ENCODE measurements around the gene PDE10A. TPM values are rescaled to one million over a fixed set of nuclear protein-coding genes. Genes with fewer than 3 reads are reported as not detected.

PDE10A gene
- total and polyA plus RNA-seq, 2 of the 13 experiments (the other 11 are each of a cell fraction or from before 2014, with no cell fraction given), result not detected

GRCh38 chr6:165545806-165546205 lies 117.2 kb downstream of the PDE10A start:
- Histone ChIP-seq H4K20me1 (ENCODE audit: insufficient read depth, low read length) (no peaks in the 10 kb centered on the region), H3K27me3 (ENCODE audit: control insufficient read depth in 1 of 2, insufficient read depth in 2 of 2, low read length in 2 of 2) (no peaks in the 10 kb centered on the region), H3K79me2 (ENCODE audit: insufficient read depth, low read length) (no peaks in the 10 kb centered on the region), H3K36me3 (replicated peaks in 1 of 2; ENCODE audit: control insufficient read depth in 1 of 2, insufficient read depth in 2 of 2, low read length in 2 of 2) (no peaks in the 10 kb centered on the region), H3K4me3 (replicated peaks in 1 of 3; ENCODE audit: insufficient read depth in 1 of 3, low read depth in 2 of 3, low read length in 3 of 3) (no peak overlapping the region), H3K4me1 (ENCODE audit: insufficient read depth, low read length) (no peaks in the 10 kb centered on the region), H3K9ac (ENCODE audit: insufficient read depth, low read depth, low read length) (no peak overlapping the region), H3K9me3 (ENCODE audit: low read length) (no peaks in the 10 kb centered on the region), H2AFZ (ENCODE audit: low read length) (no peak overlapping the region), H3K27ac (ENCODE audit: extremely low read length, insufficient read depth, low read length) (no peak overlapping the region), H3K4me2 (ENCODE audit: low read depth, low read length) (no peak overlapping the region)
- 19% methylated on average over 2 of the region's 2 CpGs for WGBS (ENCODE audit: low lambda C conversion rate)
- DNase-seq (ENCODE audit: low spot score) (no peak), FAIRE-seq (no peak), ATAC-seq (no peak)
- POLR2A ChIA-PET, result no interaction called here
- in situ Hi-C loops (cut with HindIII; ENCODE audit: extremely low pct_ligation_motif_present, low pct_unique_long_range_greater_than_20kb) (no loop called here), intact Hi-C loops (cut with micrococcal nuclease; ENCODE audit: unreplicated experiment) (loop anchor here (2.0 kb wide), 1 partner anchor 55 kb away; no protein-coding TSS in a partner anchor)
- CTCF ChIA-PET (ENCODE audit: low intra/inter-chr PET ratio, low total read pairs), result no interaction called here
- BruUV-seq (replicated peaks), result no TSS peak
- TF ChIP-seq RXRA (CRISPR knock-in tag; IDR thresholded peaks at IDR 0.05) (no peak), ZZZ3 (CRISPR knock-in tag; IDR thresholded peaks at IDR 0.05; ENCODE audit: borderline replicate concordance) (no peak), HOXA7 (CRISPR knock-in tag; IDR thresholded peaks at IDR 0.05) (no peak), GABPB1 (CRISPR knock-in tag; IDR thresholded peaks at IDR 0.05) (no peak), ZNF557 (CRISPR knock-in tag; IDR thresholded peaks at IDR 0.05) (no peak), ARID4A (CRISPR knock-in tag; IDR thresholded peaks at IDR 0.05; ENCODE audit: borderline replicate concordance) (no peak), MXD4 (CRISPR knock-in tag; IDR thresholded peaks at IDR 0.05) (no peak), ZNF616 (CRISPR knock-in tag; IDR thresholded peaks at IDR 0.05; ENCODE audit: low read depth) (no peak), JUN (CRISPR knock-in tag; IDR thresholded peaks at IDR 0.05) (no peak), RFXANK (CRISPR knock-in tag; IDR thresholded peaks at IDR 0.05) (no peak), HHEX (CRISPR knock-in tag; IDR thresholded peaks at IDR 0.05) (no peak)
- TF ChIP-seq, protein P1, sequence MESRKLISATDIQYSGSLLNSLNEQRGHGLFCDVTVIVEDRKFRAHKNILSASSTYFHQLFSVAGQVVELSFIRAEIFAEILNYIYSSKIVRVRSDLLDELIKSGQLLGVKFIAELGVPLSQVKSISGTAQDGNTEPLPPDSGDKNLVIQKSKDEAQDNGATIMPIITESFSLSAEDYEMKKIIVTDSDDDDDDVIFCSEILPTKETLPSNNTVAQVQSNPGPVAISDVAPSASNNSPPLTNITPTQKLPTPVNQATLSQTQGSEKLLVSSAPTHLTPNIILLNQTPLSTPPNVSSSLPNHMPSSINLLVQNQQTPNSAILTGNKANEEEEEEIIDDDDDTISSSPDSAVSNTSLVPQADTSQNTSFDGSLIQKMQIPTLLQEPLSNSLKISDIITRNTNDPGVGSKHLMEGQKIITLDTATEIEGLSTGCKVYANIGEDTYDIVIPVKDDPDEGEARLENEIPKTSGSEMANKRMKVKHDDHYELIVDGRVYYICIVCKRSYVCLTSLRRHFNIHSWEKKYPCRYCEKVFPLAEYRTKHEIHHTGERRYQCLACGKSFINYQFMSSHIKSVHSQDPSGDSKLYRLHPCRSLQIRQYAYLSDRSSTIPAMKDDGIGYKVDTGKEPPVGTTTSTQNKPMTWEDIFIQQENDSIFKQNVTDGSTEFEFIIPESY (CRISPR knock-in tag; IDR thresholded peaks at IDR 0.05), result no peak
- TF ChIP-seq, protein P2, sequence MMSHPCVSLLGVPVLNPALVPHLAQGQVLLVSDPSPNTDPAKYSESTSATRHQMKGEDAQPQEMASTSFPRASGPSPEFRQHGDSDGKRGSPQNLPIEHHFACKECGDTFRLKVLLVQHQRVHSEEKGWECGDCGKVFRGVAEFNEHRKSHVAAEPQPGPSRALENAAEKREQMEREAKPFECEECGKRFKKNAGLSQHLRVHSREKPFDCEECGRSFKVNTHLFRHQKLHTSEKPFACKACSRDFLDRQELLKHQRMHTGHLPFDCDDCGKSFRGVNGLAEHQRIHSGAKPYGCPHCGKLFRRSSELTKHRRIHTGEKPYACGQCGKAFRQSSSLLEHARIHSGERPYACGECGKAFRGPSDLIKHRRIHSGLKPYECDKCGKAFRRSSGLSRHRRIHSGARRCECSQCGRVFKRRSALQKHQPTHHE (CRISPR knock-in tag; IDR thresholded peaks at IDR 0.05; ENCODE audit: borderline replicate concordance), result no peak

All from HepG2 (cell line).